ENCODE data around the gene PRKAG2.

The PRKAG2 gene

GRCh38 chr7:151641587-151641986 is 235.3 kb downstream of the PRKAG2 start:
- Histone ChIP-seq H3K4me3 (ENCODE audit: low read length) (no peak overlapping the region), H3K9ac (ENCODE audit: low read length) (no peak overlapping the region), H4K20me1 (ENCODE audit: insufficient read depth, low read length) (no peaks in the 10 kb centered on the region), H3K79me2 (ENCODE audit: low read length) (no peaks in the 10 kb centered on the region), H3K4me1 (ENCODE audit: low read length) (no peaks in the 10 kb centered on the region), H3K27ac (ENCODE audit: low read length) (no peak overlapping the region), H3K9me3 (ENCODE audit: insufficient read depth, low read length) (no peaks in the 10 kb centered on the region), H2AFZ (ENCODE audit: low read depth, low read length) (no peak overlapping the region), H3K27me3 (ENCODE audit: low read depth, low read length) (peaks cover 30% of the 10 kb centered on the region), H3K36me3 (replicated peaks; ENCODE audit: low read depth, low read length) (no peaks in the 10 kb centered on the region), H3K4me2 (ENCODE audit: low read length) (no peak overlapping the region)
- TF ChIP-seq CTCF (IDR thresholded peaks at IDR 0.05; ENCODE audit: low read depth, low read length) (no peak), EZH2phosphoT487 (IDR thresholded peaks at IDR 0.05; ENCODE audit: low read depth) (no peak)

GRCh38 chr7:151637781-151638261 is 239.1 kb downstream of the PRKAG2 start:
- Histone ChIP-seq H2AFZ (ENCODE audit: low read depth, low read length) (no peak overlapping the region), H4K20me1 (ENCODE audit: insufficient read depth, low read length) (no peaks in the 10 kb centered on the region), H3K4me2 (ENCODE audit: low read length) (no peak overlapping the region), H3K79me2 (ENCODE audit: low read length) (no peaks in the 10 kb centered on the region), H3K4me1 (ENCODE audit: low read length) (peaks cover under 1% of the 10 kb centered on the region; the same call in 1 of the 2 replicates), H3K27ac (ENCODE audit: low read length) (no peak overlapping the region), H3K9me3 (ENCODE audit: insufficient read depth, low read length) (no peaks in the 10 kb centered on the region), H3K4me3 (ENCODE audit: low read length) (no peak overlapping the region), H3K9ac (ENCODE audit: low read length) (no peak overlapping the region), H3K27me3 (ENCODE audit: low read depth, low read length) (peaks cover 21% of the 10 kb centered on the region), H3K36me3 (replicated peaks; ENCODE audit: low read depth, low read length) (no peaks in the 10 kb centered on the region)
- TF ChIP-seq EZH2phosphoT487 (IDR thresholded peaks at IDR 0.05; ENCODE audit: low read depth) (no peak), CTCF (IDR thresholded peaks at IDR 0.05; ENCODE audit: low read depth, low read length) (no peak)

- Histone ChIP-seq H3K9ac (ENCODE audit: low read length) (no peak overlapping the region), H3K4me3 (ENCODE audit: low read length) (no peak overlapping the region), H3K9me3 (ENCODE audit: insufficient read depth, low read length) (no peaks in the 10 kb centered on the region), H4K20me1 (ENCODE audit: insufficient read depth, low read length) (no peaks in the 10 kb centered on the region), H3K79me2 (ENCODE audit: low read length) (no peaks in the 10 kb centered on the region), H2AFZ (ENCODE audit: low read depth, low read length) (no peak overlapping the region), H3K27me3 (ENCODE audit: low read depth, low read length) (peaks cover 26% of the 10 kb centered on the region), H3K27ac (ENCODE audit: low read length) (no peak overlapping the region), H3K4me2 (ENCODE audit: low read length) (no peak overlapping the region), H3K4me1 (ENCODE audit: low read length) (peaks cover 14% of the 10 kb centered on the region), H3K36me3 (replicated peaks; ENCODE audit: low read depth, low read length) (no peaks in the 10 kb centered on the region)
- no peak for TF ChIP-seq EZH2phosphoT487 (IDR thresholded peaks at IDR 0.05; ENCODE audit: low read depth)
- no peak for TF ChIP-seq CTCF (IDR thresholded peaks at IDR 0.05; ENCODE audit: low read depth, low read length)
These were observed 242.3 kb downstream of the PRKAG2 start for GRCh38 chr7:151634643-151635042.

GRCh38 chr7:151633516-151633812 is 243.5 kb downstream of the PRKAG2 start:
- H3K4me2 ChIP-seq (ENCODE audit: low read length): no peak overlapping the region
- H3K9me3 ChIP-seq (ENCODE audit: insufficient read depth, low read length): no peaks in the 10 kb centered on the region
- H3K36me3 ChIP-seq (replicated peaks; ENCODE audit: low read depth, low read length): no peaks in the 10 kb centered on the region
- no peaks in the 10 kb centered on the region for H4K20me1 ChIP-seq (ENCODE audit: insufficient read depth, low read length)
- no peak overlapping the region for H3K9ac ChIP-seq (ENCODE audit: low read length)
- peaks cover 26% of the 10 kb centered on the region for H3K27me3 ChIP-seq (ENCODE audit: low read depth, low read length)
- no peak overlapping the region for H3K4me3 ChIP-seq (ENCODE audit: low read length)
- peaks cover 14% of the 10 kb centered on the region for H3K4me1 ChIP-seq (ENCODE audit: low read length)
- no peak for TF ChIP-seq CTCF (IDR thresholded peaks at IDR 0.05; ENCODE audit: low read depth, low read length)
- no peak for TF ChIP-seq EZH2phosphoT487 (IDR thresholded peaks at IDR 0.05; ENCODE audit: low read depth)
- no peak overlapping the region for H2AFZ ChIP-seq (ENCODE audit: low read depth, low read length)
- H3K27ac ChIP-seq (ENCODE audit: low read length): no peak overlapping the region
- H3K79me2 ChIP-seq (ENCODE audit: low read length): no peaks in the 10 kb centered on the region
